Fibroblast of the aortic adventitia (primary cell): ENCODE results near the gene INPP5F. TPM values are rescaled to one million over a fixed set of nuclear protein-coding genes. Genes with fewer than 3 reads are reported as not detected.
A peak's percentile ranks its signal among the peaks of the same experiment; 100 is the strongest.
"Not testable (repeated sequence)": the region's sequence is repeated elsewhere in the genome, so short reads cannot be mapped to it uniquely, and the experiment has no call there.

Source experiments
- DNase-seq: peaks from one replicate; pipeline ENCODE4 v3.0.0-alpha.2; 2010; ENCODE audit warnings: low read depth
- H3K4me3 ChIP-seq: 2 replicates; pipeline ENCODE4 v1.5.1; 2011; ENCODE audit warnings: low read depth, mild to moderate bottlenecking, control low read depth, low read length, moderate library complexity
- CTCF ChIP-seq: IDR thresholded peaks from 2 replicates; pipeline ENCODE4 v1.5.1; 2011; ENCODE audit warnings: mild to moderate bottlenecking, low read length, control low read depth, inconsistent platforms; ENCODE audit not compliant: insufficient read depth
- total RNA-seq: library from RNA; depleted of rRNA; stranded (reverse); fragments of >200 nt; gene quantifications from 2 replicates; pipeline ENCODE4 v1.2.3, GENCODE V29; 2012; ENCODE audit warnings: low replicate concordance

The INPP5F gene
- total RNA-seq, 1 donor = 22.2 TPM

GRCh38 chr10:119762805-119763798, 37.3 kb downstream of the INPP5F start:
- no peak for DNase-seq
- no peak overlapping the region for H3K4me3 ChIP-seq
- no peak for TF ChIP-seq CTCF

DNA sequence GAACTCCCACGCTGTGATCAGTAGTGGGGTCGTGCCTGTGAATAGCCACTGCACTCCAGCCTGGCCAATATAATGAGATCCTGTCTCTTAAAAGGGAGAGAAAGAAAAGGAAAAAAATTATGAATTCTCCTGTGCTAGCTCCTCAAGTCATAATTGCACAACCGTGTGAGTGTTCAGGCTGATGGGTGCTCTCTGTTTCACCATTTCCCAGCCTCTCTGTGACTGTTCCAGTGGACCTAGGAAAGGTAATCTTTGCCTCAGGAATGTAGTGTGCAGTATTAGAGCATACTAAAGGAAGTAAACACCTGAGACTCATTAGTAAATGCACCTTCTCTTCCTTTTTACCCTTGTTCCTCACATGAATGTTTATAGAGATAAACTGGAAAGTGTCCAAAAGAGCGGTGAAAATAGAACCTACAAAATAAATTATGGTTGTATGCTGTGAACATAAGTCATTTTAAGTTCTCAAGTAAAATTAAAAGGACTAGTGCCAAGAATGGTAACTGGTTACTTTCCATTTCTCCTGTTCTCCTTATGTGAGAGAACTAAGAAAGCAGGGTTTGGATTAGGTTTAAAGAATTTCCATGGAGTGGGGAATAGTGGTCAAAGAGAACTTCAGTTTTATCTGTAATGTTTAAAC, 42.7 kb downstream of the INPP5F start:
- peak; percentile 38 for DNase-seq
- TF ChIP-seq CTCF = no peak
- H3K4me3 ChIP-seq = no peak overlapping the region

- peak; percentile 87 for DNase-seq
- no peak for TF ChIP-seq CTCF
- no peak overlapping the region for H3K4me3 ChIP-seq
Observed at GRCh38 chr10:119769886-119770285, 44.0 kb downstream of the INPP5F start.

DNA sequence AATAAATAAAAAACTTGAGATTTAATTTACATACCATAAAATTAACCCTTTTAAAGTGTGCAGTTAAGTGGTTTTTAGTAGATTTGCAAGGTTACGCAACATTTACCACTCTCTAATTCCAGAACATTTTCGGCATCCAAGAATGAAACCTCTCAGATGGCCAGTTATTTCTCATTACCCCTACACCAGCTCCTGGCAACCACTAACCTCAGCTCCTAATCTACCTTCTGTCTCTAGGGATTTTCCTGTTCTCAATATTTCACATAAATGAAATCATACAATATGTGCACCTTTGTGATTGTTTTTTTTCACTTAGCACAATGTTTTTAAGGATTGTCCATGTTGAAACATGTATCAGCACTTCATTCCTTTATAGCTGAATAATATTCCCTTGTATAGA, 45.1 kb downstream of the INPP5F start:
- no peak overlapping the region for H3K4me3 ChIP-seq
- TF ChIP-seq CTCF = no peak
- peak; percentile 49 for DNase-seq

DNA sequence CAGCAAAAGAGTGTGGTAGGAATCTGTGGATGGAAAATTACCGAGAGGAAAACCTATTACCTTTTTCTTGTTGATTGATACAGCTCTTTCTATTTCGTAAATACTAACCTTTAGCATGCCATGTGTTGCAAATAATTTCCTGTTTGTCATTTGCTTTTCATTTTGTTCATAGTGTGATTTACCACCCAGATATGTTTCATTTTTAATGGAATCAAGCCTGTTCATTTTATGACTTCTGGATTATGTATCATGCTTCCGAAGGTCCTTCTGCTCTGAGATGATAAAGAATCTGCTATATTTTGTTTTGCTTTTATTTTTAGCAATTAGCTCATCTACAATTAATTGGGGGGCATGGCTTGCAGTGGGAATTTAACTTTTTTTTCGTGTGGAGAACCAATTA, 46.5 kb downstream of the INPP5F start:
- no peak for DNase-seq

DNA sequence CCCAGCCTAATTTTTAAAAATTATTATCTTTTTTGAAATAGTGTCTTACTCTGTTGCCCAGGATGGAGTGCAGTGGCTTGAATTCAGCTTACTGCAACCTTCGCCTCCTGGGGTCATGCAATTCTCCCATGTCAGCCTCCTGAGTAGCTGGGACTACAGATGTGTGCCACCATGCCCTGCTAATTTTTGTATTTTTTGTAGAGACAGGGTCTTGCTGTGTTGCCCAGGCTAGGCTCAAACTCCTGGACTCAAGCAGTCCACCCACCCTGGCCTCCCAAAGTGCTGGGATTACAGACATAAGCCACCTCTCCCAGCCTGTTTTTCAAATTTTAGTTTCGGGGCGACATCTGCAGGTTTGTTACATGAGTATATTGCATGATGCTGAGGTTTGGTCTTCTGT, 47.2 kb downstream of the INPP5F start:
- H3K4me3 ChIP-seq, DNase-seq: not testable (repeated sequence)

More for the DNA sequence above, 46.5 kb downstream of the INPP5F start:
- no peak for TF ChIP-seq CTCF
- H3K4me3 ChIP-seq = no peak overlapping the region

DNA sequence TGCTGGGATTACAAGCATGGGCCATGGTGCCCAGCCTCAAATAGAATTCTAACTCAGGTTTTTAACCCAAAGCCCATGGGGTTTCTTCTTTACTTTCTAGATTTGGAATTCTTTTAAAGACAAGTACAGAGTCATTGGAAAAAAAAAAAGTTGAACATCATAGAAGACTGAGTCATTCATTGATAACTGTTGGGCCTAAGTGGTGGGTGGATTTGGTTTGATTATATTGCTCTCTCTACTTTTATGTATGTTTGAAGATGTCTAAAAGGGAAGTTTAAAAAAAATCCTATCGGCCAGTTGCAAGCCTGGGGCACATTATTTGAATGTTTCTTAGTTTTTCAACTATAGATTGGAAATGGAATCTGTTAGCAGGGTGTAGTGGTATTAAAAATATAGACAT, 49.7 kb downstream of the INPP5F start:
- peak; percentile 17 for DNase-seq
- TF ChIP-seq CTCF = no peak
- no peak overlapping the region for H3K4me3 ChIP-seq
